Testis (tissue), 2 donors: ENCODE results near the gene CTU2.

ENCODE experiments used
- POLR2A ChIP-seq: fragments of 450-650 bp; IDR thresholded peaks from one replicate; pipeline ENCODE4 v1.6.1; 2017; ENCODE audit warnings: antibody characterized with exemption, mild to moderate bottlenecking, moderate library complexity
- TF ChIP-seq, protein P1 (sequence below), 3 experiments: fragments of 450-650 bp in 2 of 3; fragments of 200-600 bp in 1 of 3; sonication (generic) in 1 of 3; IDR thresholded peaks; one replicate each; pipeline ENCODE4 v1.5.1; 2016 to 2019; ENCODE audit warnings: antibody characterized with exemption in 3 of 3, mild to moderate bottlenecking in 2 of 3, moderate library complexity in 1 of 3

DNA sequence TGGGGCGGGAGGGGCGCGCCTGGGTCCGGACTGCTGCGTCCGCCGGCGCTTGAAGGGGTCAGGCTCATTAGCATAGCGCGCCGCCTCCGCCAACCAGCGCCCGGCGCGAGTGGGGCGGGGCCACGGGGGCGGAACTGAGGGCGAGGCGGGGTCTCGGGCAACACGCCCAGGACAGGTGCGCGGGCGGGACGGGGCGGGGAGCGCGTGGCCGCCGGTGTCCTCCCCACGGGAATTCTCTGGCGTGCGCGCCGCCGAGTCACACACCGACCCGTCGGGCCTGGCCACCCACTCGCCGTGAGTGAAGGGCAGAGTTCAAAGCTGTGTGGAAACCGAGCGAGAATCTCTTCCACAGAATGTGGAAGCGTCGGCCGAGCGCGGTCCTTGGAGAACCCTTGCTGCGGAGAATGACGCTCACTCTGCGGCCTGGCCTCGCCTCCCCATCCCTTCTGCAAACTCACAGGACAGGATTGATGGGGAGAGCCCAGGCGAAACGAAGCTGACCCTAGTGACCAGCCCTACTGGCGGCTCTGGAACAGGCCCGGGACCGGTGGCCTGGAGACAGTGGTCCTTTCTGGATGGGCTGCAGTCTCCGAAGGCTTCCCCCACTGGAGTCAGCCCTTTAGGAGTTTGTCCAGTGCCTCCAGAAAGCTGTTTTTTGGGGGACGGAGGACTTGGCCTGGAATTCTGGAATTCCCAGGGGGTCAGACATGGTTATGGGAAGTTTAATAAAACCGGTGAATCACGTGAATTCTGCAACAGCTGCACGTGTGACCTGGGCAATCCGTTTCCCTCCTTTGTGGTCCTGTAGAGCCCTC is 19.7 kb upstream of the CTU2 start, which contains the start of gene SNAI3:
- TF ChIP-seq POLR2A: no peak
- TF ChIP-seq, protein P1, sequence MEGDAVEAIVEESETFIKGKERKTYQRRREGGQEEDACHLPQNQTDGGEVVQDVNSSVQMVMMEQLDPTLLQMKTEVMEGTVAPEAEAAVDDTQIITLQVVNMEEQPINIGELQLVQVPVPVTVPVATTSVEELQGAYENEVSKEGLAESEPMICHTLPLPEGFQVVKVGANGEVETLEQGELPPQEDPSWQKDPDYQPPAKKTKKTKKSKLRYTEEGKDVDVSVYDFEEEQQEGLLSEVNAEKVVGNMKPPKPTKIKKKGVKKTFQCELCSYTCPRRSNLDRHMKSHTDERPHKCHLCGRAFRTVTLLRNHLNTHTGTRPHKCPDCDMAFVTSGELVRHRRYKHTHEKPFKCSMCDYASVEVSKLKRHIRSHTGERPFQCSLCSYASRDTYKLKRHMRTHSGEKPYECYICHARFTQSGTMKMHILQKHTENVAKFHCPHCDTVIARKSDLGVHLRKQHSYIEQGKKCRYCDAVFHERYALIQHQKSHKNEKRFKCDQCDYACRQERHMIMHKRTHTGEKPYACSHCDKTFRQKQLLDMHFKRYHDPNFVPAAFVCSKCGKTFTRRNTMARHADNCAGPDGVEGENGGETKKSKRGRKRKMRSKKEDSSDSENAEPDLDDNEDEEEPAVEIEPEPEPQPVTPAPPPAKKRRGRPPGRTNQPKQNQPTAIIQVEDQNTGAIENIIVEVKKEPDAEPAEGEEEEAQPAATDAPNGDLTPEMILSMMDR (IDR thresholded peaks at IDR 0.05): no peak
